Fibroblast of skin of right quadriceps (primary cell): ENCODE results near the gene C1QTNF1.

ENCODE experiments used
- DNase-seq: peaks from one replicate; pipeline ENCODE4 v3.0.0-alpha.2; 2013

The C1QTNF1 gene

GRCh38 chr17:79082311-79083190 lies 58.6 kb downstream of the C1QTNF1 start:
- peak; percentile 11 for DNase-seq

- no peak for DNase-seq
Measured at GRCh38 chr17:79083191-79083971, 59.4 kb downstream of the C1QTNF1 start.

GRCh38 chr17:79084291-79085153 lies 60.6 kb downstream of the C1QTNF1 start:
- DNase-seq = no peak

GRCh38 chr17:79085154-79085920 lies 61.4 kb downstream of the C1QTNF1 start:
- DNase-seq = no peak

- DNase-seq = no peak
Measured at GRCh38 chr17:79085921-79086551, 62.1 kb downstream of the C1QTNF1 start.

- no peak for DNase-seq
Measured at GRCh38 chr17:79086609-79087427, 62.8 kb downstream of the C1QTNF1 start.

- DNase-seq = peak; percentile 34
Measured at GRCh38 chr17:79087428-79088143, 63.6 kb downstream of the C1QTNF1 start.

- no peak for DNase-seq
Measured at GRCh38 chr17:79088247-79088996, 64.5 kb downstream of the C1QTNF1 start.

GRCh38 chr17:79088997-79089328 lies 65.0 kb downstream of the C1QTNF1 start:
- DNase-seq = no peak

- no peak for DNase-seq
Measured at GRCh38 chr17:79089720-79090442, 65.9 kb downstream of the C1QTNF1 start.

GRCh38 chr17:79090443-79091225 lies 66.7 kb downstream of the C1QTNF1 start:
- DNase-seq = peak; percentile 22

- DNase-seq = no peak
Measured at GRCh38 chr17:79091226-79091670, 67.3 kb downstream of the C1QTNF1 start.

GRCh38 chr17:79092567-79092966 lies 68.6 kb downstream of the C1QTNF1 start:
- DNase-seq = no peak

GRCh38 chr17:79093270-79093669 lies 69.3 kb downstream of the C1QTNF1 start:
- DNase-seq = no peak

GRCh38 chr17:79094261-79094660 lies 70.3 kb downstream of the C1QTNF1 start:
- no peak for DNase-seq

- DNase-seq = no peak
Measured at GRCh38 chr17:79095345-79096055, 71.5 kb downstream of the C1QTNF1 start.

GRCh38 chr17:79096477-79096876 lies 72.5 kb downstream of the C1QTNF1 start:
- no peak for DNase-seq
